AG09309 (cell line): ENCODE results near the gene OR7D4.

Experiments
- DNase-seq: peaks from one replicate; pipeline ENCODE4 v3.0.0-alpha.2; 2010; ENCODE audit warnings: low read depth
- H3K4me3 ChIP-seq: 2 replicates; pipeline ENCODE4 v1.5.1; 2011; ENCODE audit warnings: mild to moderate bottlenecking, low read depth, low read length, moderate library complexity; ENCODE audit not compliant: control insufficient read depth
- CTCF ChIP-seq: IDR thresholded peaks from 2 replicates; pipeline ENCODE4 v1.5.1; 2011; ENCODE audit warnings: mild to moderate bottlenecking, low read depth, low read length, inconsistent platforms; ENCODE audit not compliant: insufficient read depth, control insufficient read depth; ENCODE audit errors: missing control alignments

The OR7D4 gene

GRCh38 chr19:9183000-9183399 lies 36.4 kb downstream of the OR7D4 start:
- no peak for TF ChIP-seq CTCF
- DNase-seq, result no peak

GRCh38 chr19:9178901-9179300 lies 40.5 kb downstream of the OR7D4 start, which contains the start of gene OR7D2:
Gene OR7D2 (plus strand): TSS chr19:9178979. CDS start chr19:9185782, 6,803 bp downstream.
- no peak within 1 kb of the TSS for H3K4me3 ChIP-seq
- DNase-seq, result no peak
- TF ChIP-seq CTCF, result no peak

More at GRCh38 chr19:9183000-9183399, 36.4 kb downstream of the OR7D4 start:
- H3K4me3 ChIP-seq, result no peak overlapping the region

- DNase-seq, result no peak
- no peak overlapping the region for H3K4me3 ChIP-seq
- TF ChIP-seq CTCF, result no peak
Observed at GRCh38 chr19:9175326-9175725, 44.1 kb downstream of the OR7D4 start.

GRCh38 chr19:9171393-9171991 lies 47.9 kb downstream of the OR7D4 start:
- TF ChIP-seq CTCF, result no peak

GRCh38 chr19:9166846-9167245 lies 52.5 kb downstream of the OR7D4 start:
- no peak overlapping the region for H3K4me3 ChIP-seq
- no peak for TF ChIP-seq CTCF
- no peak for DNase-seq

More at GRCh38 chr19:9171393-9171991, 47.9 kb downstream of the OR7D4 start:
- no peak for DNase-seq
- no peak overlapping the region for H3K4me3 ChIP-seq

GRCh38 chr19:9165261-9165660 lies 54.1 kb downstream of the OR7D4 start:
- H3K4me3 ChIP-seq, result no peak overlapping the region
- DNase-seq, result no peak
- TF ChIP-seq CTCF, result no peak
